ENCODE data around the gene NEU4. TPM values are rescaled to one million over a fixed set of nuclear protein-coding genes. Genes with fewer than 3 reads are reported as not detected.

The NEU4 gene
- polyA plus RNA-seq, 1 donor from 2014 or later = not detected

GRCh38 chr2:241820625-241821384 lies 11.8 kb downstream of the NEU4 start:
- Histone ChIP-seq H2AFZ (ENCODE audit: low read depth, low read length) (no peak overlapping the region), H3K27me3 (ENCODE audit: insufficient read depth, low read depth, low read length) (no peaks in the 10 kb centered on the region), H3K36me3 (ENCODE audit: insufficient read depth, low read length) (no peaks in the 10 kb centered on the region), H3K9me2 (ENCODE audit: insufficient read depth, low read length) (no peaks in the 10 kb centered on the region), H3K9me3 (ENCODE audit: low read length) (no peaks in the 10 kb centered on the region), H3F3A (ENCODE audit: insufficient read depth, low read length, poor library complexity, severe bottlenecking) (no peaks in the 10 kb centered on the region), H3K4me2 (ENCODE audit: low read length) (no peak overlapping the region), H4K20me1 (ENCODE audit: insufficient read depth) (no peaks in the 10 kb centered on the region), H3K4me3 (ENCODE audit: low read length) (no peak overlapping the region), H3K27ac (ENCODE audit: low read length) (no peak overlapping the region), H3K9ac (ENCODE audit: low read length) (no peak overlapping the region), H3K79me2 (replicated peaks; ENCODE audit: insufficient read depth, low read length) (no peaks in the 10 kb centered on the region)
- no peak for TF ChIP-seq MXI1 (conservative IDR thresholded peaks at IDR 0.05; ENCODE audit: poor library complexity, severe bottlenecking)
- no peak for TF ChIP-seq TAF1 (IDR thresholded peaks at IDR 0.05; ENCODE audit: low read depth)
- TF ChIP-seq EZH2 (IDR thresholded peaks at IDR 0.05; ENCODE audit: borderline replicate concordance, insufficient read depth, low read length, poor library complexity, severe bottlenecking) = no peak
- no peak for TF ChIP-seq REST (IDR thresholded peaks at IDR 0.05; ENCODE audit: borderline replicate concordance)
- no peak for TF ChIP-seq RAD21 (conservative IDR thresholded peaks at IDR 0.05)
- TF ChIP-seq EP300 (conservative IDR thresholded peaks at IDR 0.05; ENCODE audit: poor library complexity, severe bottlenecking) = no peak
- no peak for TF ChIP-seq SMC3 (conservative IDR thresholded peaks at IDR 0.05; ENCODE audit: poor library complexity)
- no peak for TF ChIP-seq POLR2AphosphoS5 (IDR thresholded peaks at IDR 0.05)
- no peak for TF ChIP-seq CTCF (IDR thresholded peaks at IDR 0.05; ENCODE audit: poor library complexity, severe bottlenecking)

- Histone ChIP-seq H3K9ac (ENCODE audit: low read length) (no peak overlapping the region), H3K4me3 (ENCODE audit: low read length) (no peak overlapping the region), H3K9me2 (ENCODE audit: insufficient read depth, low read length) (no peaks in the 10 kb centered on the region), H3K27ac (ENCODE audit: low read length) (no peak overlapping the region), H3F3A (ENCODE audit: insufficient read depth, low read length, poor library complexity, severe bottlenecking) (no peaks in the 10 kb centered on the region), H3K79me2 (replicated peaks; ENCODE audit: insufficient read depth, low read length) (no peaks in the 10 kb centered on the region), H3K9me3 (ENCODE audit: low read length) (no peaks in the 10 kb centered on the region), H3K36me3 (ENCODE audit: insufficient read depth, low read length) (no peaks in the 10 kb centered on the region), H2AFZ (ENCODE audit: low read depth, low read length) (no peak overlapping the region), H4K20me1 (ENCODE audit: insufficient read depth) (no peaks in the 10 kb centered on the region), H3K4me2 (ENCODE audit: low read length) (no peak overlapping the region), H3K27me3 (ENCODE audit: insufficient read depth, low read depth, low read length) (no peaks in the 10 kb centered on the region)
- TF ChIP-seq MXI1 (conservative IDR thresholded peaks at IDR 0.05; ENCODE audit: poor library complexity, severe bottlenecking) (no peak), SMC3 (conservative IDR thresholded peaks at IDR 0.05; ENCODE audit: poor library complexity) (no peak), POLR2AphosphoS5 (IDR thresholded peaks at IDR 0.05) (no peak), TAF1 (IDR thresholded peaks at IDR 0.05; ENCODE audit: low read depth) (no peak), EP300 (conservative IDR thresholded peaks at IDR 0.05; ENCODE audit: poor library complexity, severe bottlenecking) (no peak), RAD21 (conservative IDR thresholded peaks at IDR 0.05) (no peak), REST (IDR thresholded peaks at IDR 0.05; ENCODE audit: borderline replicate concordance) (no peak), EZH2 (IDR thresholded peaks at IDR 0.05; ENCODE audit: borderline replicate concordance, insufficient read depth, low read length, poor library complexity, severe bottlenecking) (no peak), CTCF (IDR thresholded peaks at IDR 0.05; ENCODE audit: poor library complexity, severe bottlenecking) (no peak)
Measured at GRCh38 chr2:241821460-241822263, 12.7 kb downstream of the NEU4 start.

Measured in neural cell (in vitro differentiated cells).